Activated T-cell treated with anti-CD3 and anti-CD28 coated beads, Interleukin-2, amount 50 U/mL, for 4 hours (primary cell): Measurements from ENCODE around the gene ASCL1. TPM values are rescaled to one million over a fixed set of nuclear protein-coding genes. Genes with fewer than 3 reads are reported as not detected.

Experiments used
- ATAC-seq, 2 donors: fragments of 200-7000 bp; cut with Tn5 transposase; one replicate each; pipeline ENCODE4 v1.10.0; 2021
- DNase-seq: peaks from one replicate; pipeline ENCODE4 v3.0.0-alpha.2; 2020
- H3K27me3 Mint-ChIP-seq: one replicate; pipeline ENCODE4 v1.8.0; 2021; ENCODE audit warnings: low read depth, mixed read lengths
- H3K36me3 Mint-ChIP-seq: one replicate; pipeline ENCODE4 v1.8.0; 2022; ENCODE audit warnings: mixed read lengths; ENCODE audit not compliant: insufficient read depth
- H3K4me1 Mint-ChIP-seq: one replicate; pipeline ENCODE4 v1.8.0; 2021; ENCODE audit warnings: low read depth, mixed read lengths
- H3K4me3 Mint-ChIP-seq: one replicate; pipeline ENCODE4 v1.8.0; 2021; ENCODE audit warnings: mild to moderate bottlenecking, moderate library complexity, mixed read lengths
- H3K9me3 Mint-ChIP-seq: one replicate; pipeline ENCODE4 v1.8.0; 2021; ENCODE audit warnings: mixed read lengths
- total RNA-seq, 3 donors: library from RNA; stranded (reverse); gene quantifications; one replicate each; pipeline ENCODE4 v1.2.1, GENCODE V29; 2021

ASCL1 gene
- total RNA-seq = not detected

GRCh38 chr12:102957339-102958050 is at the start of gene ASCL1:
ASCL1 (plus strand) TSS chr12:102957674; CDS start chr12:102958245, 571 bp downstream.
- Mint-ChIP-seq H3K36me3 (no peaks in the 10 kb centered on the region), H3K9me3 (no peaks in the 10 kb centered on the region), H3K4me3 (peak within 1 kb of the TSS; percentile 71), H3K4me1 (peaks cover 12% of the 10 kb centered on the region), H3K27me3 (peaks cover 82% of the 10 kb centered on the region)
- no peak for DNase-seq
- ATAC-seq = no peak

- Mint-ChIP-seq H3K27me3 (peaks cover 2% of the 10 kb centered on the region), H3K4me1 (no peaks in the 10 kb centered on the region), H3K36me3 (no peaks in the 10 kb centered on the region), H3K9me3 (no peaks in the 10 kb centered on the region), H3K4me3 (no peak overlapping the region)
- ATAC-seq (no peak), DNase-seq (no peak)
Observed at GRCh38 chr12:102907918-102908317, 49.6 kb upstream of the ASCL1 start.

- Mint-ChIP-seq H3K4me3 (no peak overlapping the region), H3K27me3 (peaks cover 4% of the 10 kb centered on the region), H3K9me3 (no peaks in the 10 kb centered on the region), H3K36me3 (no peaks in the 10 kb centered on the region), H3K4me1 (no peaks in the 10 kb centered on the region)
- no peak for DNase-seq
- ATAC-seq = no peak
Observed at GRCh38 chr12:102910137-102910536, 47.3 kb upstream of the ASCL1 start.

GRCh38 chr12:102910792-102911191 is 46.7 kb upstream of the ASCL1 start:
- ATAC-seq (no peak), DNase-seq (no peak)
- Mint-ChIP-seq H3K36me3 (no peaks in the 10 kb centered on the region), H3K9me3 (no peaks in the 10 kb centered on the region), H3K4me1 (no peaks in the 10 kb centered on the region), H3K27me3 (peaks cover 4% of the 10 kb centered on the region), H3K4me3 (no peak overlapping the region)

GRCh38 chr12:102911320-102911719 is 46.2 kb upstream of the ASCL1 start:
- no peaks in the 10 kb centered on the region for H3K36me3 Mint-ChIP-seq
- no peak for ATAC-seq
- H3K9me3 Mint-ChIP-seq = no peaks in the 10 kb centered on the region
- H3K4me3 Mint-ChIP-seq = no peak overlapping the region
- peaks cover 4% of the 10 kb centered on the region for H3K27me3 Mint-ChIP-seq
- DNase-seq = no peak
- H3K4me1 Mint-ChIP-seq = no peaks in the 10 kb centered on the region

GRCh38 chr12:102912258-102912657 is 45.2 kb upstream of the ASCL1 start:
- Mint-ChIP-seq H3K4me3 (no peak overlapping the region), H3K9me3 (no peaks in the 10 kb centered on the region), H3K36me3 (no peaks in the 10 kb centered on the region), H3K4me1 (no peaks in the 10 kb centered on the region), H3K27me3 (peaks cover 6% of the 10 kb centered on the region)
- ATAC-seq (no peak), DNase-seq (no peak)

GRCh38 chr12:102913453-102914226 is 43.8 kb upstream of the ASCL1 start:
- Mint-ChIP-seq H3K4me3 (no peak overlapping the region), H3K4me1 (peaks cover 4% of the 10 kb centered on the region), H3K36me3 (no peaks in the 10 kb centered on the region), H3K27me3 (peaks cover 9% of the 10 kb centered on the region), H3K9me3 (no peaks in the 10 kb centered on the region)
- ATAC-seq (no peak), DNase-seq (no peak)

GRCh38 chr12:102916252-102917025 is 41.0 kb upstream of the ASCL1 start:
- Mint-ChIP-seq H3K4me3 (peak overlapping the region; percentile 40), H3K9me3 (no peaks in the 10 kb centered on the region), H3K27me3 (peaks cover 12% of the 10 kb centered on the region), H3K36me3 (no peaks in the 10 kb centered on the region), H3K4me1 (peaks cover 4% of the 10 kb centered on the region)
- ATAC-seq (no peak), DNase-seq (no peak)

GRCh38 chr12:102917026-102917787 is 40.3 kb upstream of the ASCL1 start, which contains the start of gene PAH:
PAH (minus strand) TSS chr12:102917244; CDS start chr12:102917130, 114 bp downstream.
- H3K27me3 Mint-ChIP-seq = peaks cover 10% of the 10 kb centered on the region
- no peaks in the 10 kb centered on the region for H3K9me3 Mint-ChIP-seq
- peak within 1 kb of the TSS; percentile 49 for H3K4me3 Mint-ChIP-seq
- H3K36me3 Mint-ChIP-seq = no peaks in the 10 kb centered on the region
- no peak for DNase-seq
- ATAC-seq = peak; percentile 48 to 63
- peaks cover 4% of the 10 kb centered on the region for H3K4me1 Mint-ChIP-seq

GRCh38 chr12:102918840-102919239 is 38.6 kb upstream of the ASCL1 start:
- Mint-ChIP-seq H3K36me3 (no peaks in the 10 kb centered on the region), H3K4me3 (no peak overlapping the region), H3K27me3 (peaks cover 8% of the 10 kb centered on the region), H3K9me3 (no peaks in the 10 kb centered on the region), H3K4me1 (peaks cover 4% of the 10 kb centered on the region)
- DNase-seq = no peak
- ATAC-seq = no peak

- H3K9me3 Mint-ChIP-seq = no peaks in the 10 kb centered on the region
- H3K4me3 Mint-ChIP-seq = no peak overlapping the region
- peaks cover 4% of the 10 kb centered on the region for H3K4me1 Mint-ChIP-seq
- no peak for DNase-seq
- peaks cover 8% of the 10 kb centered on the region for H3K27me3 Mint-ChIP-seq
- no peaks in the 10 kb centered on the region for H3K36me3 Mint-ChIP-seq
- no peak for ATAC-seq
Observed at GRCh38 chr12:102920271-102920670, 37.2 kb upstream of the ASCL1 start.

GRCh38 chr12:102921240-102921639 is 36.2 kb upstream of the ASCL1 start:
- peaks cover 4% of the 10 kb centered on the region for H3K4me1 Mint-ChIP-seq
- no peaks in the 10 kb centered on the region for H3K36me3 Mint-ChIP-seq
- H3K9me3 Mint-ChIP-seq = no peaks in the 10 kb centered on the region
- ATAC-seq (no peak), DNase-seq (no peak)
- H3K4me3 Mint-ChIP-seq = no peak overlapping the region
- peaks cover 13% of the 10 kb centered on the region for H3K27me3 Mint-ChIP-seq

- peaks cover 8% of the 10 kb centered on the region for H3K27me3 Mint-ChIP-seq
- H3K9me3 Mint-ChIP-seq = no peaks in the 10 kb centered on the region
- H3K4me1 Mint-ChIP-seq = no peaks in the 10 kb centered on the region
- no peak for DNase-seq
- no peak for ATAC-seq
- no peak overlapping the region for H3K4me3 Mint-ChIP-seq
- no peaks in the 10 kb centered on the region for H3K36me3 Mint-ChIP-seq
Observed at GRCh38 chr12:102927220-102927619, 30.3 kb upstream of the ASCL1 start.

GRCh38 chr12:102933168-102933567 is 24.3 kb upstream of the ASCL1 start:
- peaks cover 15% of the 10 kb centered on the region for H3K27me3 Mint-ChIP-seq
- no peaks in the 10 kb centered on the region for H3K36me3 Mint-ChIP-seq
- no peaks in the 10 kb centered on the region for H3K9me3 Mint-ChIP-seq
- no peak overlapping the region for H3K4me3 Mint-ChIP-seq
- no peak for ATAC-seq
- H3K4me1 Mint-ChIP-seq = no peaks in the 10 kb centered on the region
- no peak for DNase-seq
